WTC11 (cell line): ENCODE data around the gene ABCA3. TPM values are rescaled to one million over a fixed set of nuclear protein-coding genes. Genes with fewer than 3 reads are reported as not detected.

Experiments
- ATAC-seq: fragments of 200-7000 bp; cut with Tn5 transposase; 2 replicates; pipeline ENCODE4 v1.10.0; 2021; ENCODE audit warnings: mild to moderate bottlenecking, moderate library complexity
- CTCF ChIA-PET: fragments of 300-600 bp; sonication (Branson Sonifier 250); formaldehyde crosslinking; loops from one replicate; lab custom pipeline; 2021; ENCODE audit warnings: antibody characterized with exemption; lab: Charles Lee
- POLR2A ChIA-PET: fragments of 350-600 bp; sonication (Branson Sonifier 250); formaldehyde crosslinking; loops from one replicate; lab custom pipeline; 2021; ENCODE audit warnings: antibody characterized with exemption; lab: Charles Lee
- DNase-seq: peaks from one replicate; pipeline ENCODE4 v3.0.0; 2021; ENCODE audit warnings: low spot score
- H3K27ac Mint-ChIP-seq: 2 replicates; pipeline ENCODE4 v1.8.0; 2021; ENCODE audit warnings: mixed read lengths
- H3K27me3 Mint-ChIP-seq: 2 replicates; pipeline ENCODE4 v1.8.0; 2021; ENCODE audit warnings: low read depth, mild to moderate bottlenecking, moderate library complexity, mixed read lengths
- H3K36me3 Mint-ChIP-seq: 2 replicates; pipeline ENCODE4 v1.8.0; 2021; ENCODE audit warnings: mixed read lengths
- H3K4me1 Mint-ChIP-seq: 2 replicates; pipeline ENCODE4 v1.8.0; 2022; ENCODE audit warnings: mixed read lengths
- H3K4me3 Mint-ChIP-seq: 2 replicates; pipeline ENCODE4 v1.8.0; 2021; ENCODE audit warnings: mild to moderate bottlenecking, moderate library complexity, mixed read lengths
- H3K9me3 Mint-ChIP-seq: 2 replicates; pipeline ENCODE4 v1.8.0; 2021; ENCODE audit warnings: mixed read lengths
- CTCF ChIP-seq: fragments of 200-600 bp; IDR thresholded peaks from 2 replicates; pipeline ENCODE4 v1.8.0; 2022; ENCODE audit warnings: antibody characterized with exemption
- E2F5 ChIP-seq: sonication (generic); formaldehyde crosslinking; IDR thresholded peaks from 2 replicates; pipeline ENCODE4 v1.8.1; 2022; ENCODE audit warnings: mild to moderate bottlenecking, moderate library complexity, missing genetic modification reagents
- ELF4 ChIP-seq: sonication (generic); formaldehyde crosslinking; IDR thresholded peaks from 2 replicates; pipeline ENCODE4 v1.8.1; 2022; ENCODE audit warnings: low read depth, mild to moderate bottlenecking, moderate library complexity, missing genetic modification reagents
- MAX ChIP-seq: sonication (generic); formaldehyde crosslinking; IDR thresholded peaks from 2 replicates; pipeline ENCODE4 v1.8.0; 2022; ENCODE audit warnings: mild to moderate bottlenecking, missing genetic modification reagents
- PRDM15 ChIP-seq: sonication (generic); formaldehyde crosslinking; IDR thresholded peaks from 2 replicates; pipeline ENCODE4 v1.8.0; 2022; ENCODE audit warnings: missing genetic modification reagents
- PRRX2 ChIP-seq: fragments of 250-450 bp; sonication (Bioruptor Pico); IDR thresholded peaks from 2 replicates; pipeline ENCODE4 v1.8.0; 2021; ENCODE audit warnings: mild to moderate bottlenecking
- TP53 ChIP-seq: sonication (generic); formaldehyde crosslinking; IDR thresholded peaks from 2 replicates; pipeline ENCODE4 v1.8.1; 2023; ENCODE audit warnings: mild to moderate bottlenecking, missing genetic modification reagents
- USF2 ChIP-seq: sonication (generic); formaldehyde crosslinking; IDR thresholded peaks from 2 replicates; pipeline ENCODE4 v1.8.1; 2023; ENCODE audit warnings: mild to moderate bottlenecking, missing genetic modification reagents, moderate library complexity
- ZBTB43 ChIP-seq: sonication (generic); formaldehyde crosslinking; IDR thresholded peaks from 2 replicates; pipeline ENCODE4 v1.8.1; 2023; ENCODE audit warnings: mild to moderate bottlenecking, missing genetic modification reagents
- ZNF396 ChIP-seq: fragments of 250-450 bp; sonication (Bioruptor Pico); IDR thresholded peaks from 2 replicates; pipeline ENCODE4 v1.8.0; 2021; ENCODE audit warnings: mild to moderate bottlenecking, moderate library complexity, borderline replicate concordance
- ZNF532 ChIP-seq: fragments of 250-450 bp; sonication (Bioruptor Pico); IDR thresholded peaks from 2 replicates; pipeline ENCODE4 v1.9.0; 2021; ENCODE audit warnings: mild to moderate bottlenecking, borderline replicate concordance
- total RNA-seq: library from RNA; stranded (reverse); gene quantifications from 3 replicates; pipeline ENCODE4 v1.2.3, GENCODE V29; 2021

Gene ABCA3
- total RNA-seq, 1 experiment from 2014 or later = 12.1 TPM

- Mint-ChIP-seq H3K9me3 (no peaks in the 10 kb centered on the region), H3K4me3 (no peak overlapping the region), H3K27me3 (no peaks in the 10 kb centered on the region), H3K27ac (no peak overlapping the region), H3K36me3 (peaks cover 3% of the 10 kb centered on the region; the same call in 1 of the 2 replicates), H3K4me1 (no peaks in the 10 kb centered on the region)
- CTCF ChIA-PET = interaction anchor here (1.1 kb wide), 1 partner anchor 35 kb away, joined by 4 read pairs; no protein-coding TSS in a partner anchor
- POLR2A ChIA-PET = no interaction called here
- ATAC-seq (no peak), DNase-seq (no peak)
- TF ChIP-seq TP53 (CRISPR knock-in tag) = no peak
- no peak for TF ChIP-seq PRRX2
- TF ChIP-seq E2F5 (CRISPR knock-in tag) = no peak
- TF ChIP-seq USF2 (CRISPR knock-in tag) = no peak
- TF ChIP-seq ZNF532 (CRISPR knock-in tag) = no peak
- no peak for TF ChIP-seq PRDM15 (CRISPR knock-in tag)
- TF ChIP-seq MAX = no peak
- no peak for TF ChIP-seq ELF4 (CRISPR knock-in tag)
- TF ChIP-seq ZBTB43 = no peak
- TF ChIP-seq ZNF396 = no peak
- TF ChIP-seq CTCF = no peak
Measured at GRCh38 chr16:2229632-2230250, 110.8 kb downstream of the ABCA3 start.
